Non-pigmented ciliary epithelial cell (primary cell): ENCODE data around the gene FAM120A.
"Not testable (repeated sequence)": the region's sequence is repeated elsewhere in the genome, so short reads cannot be mapped to it uniquely, and the experiment has no call there.

Source experiments
- DNase-seq: peaks from one replicate; pipeline ENCODE4 v3.0.0-alpha.2; 2010; ENCODE audit warnings: low read depth

FAM120A gene

GRCh38 chr9:93509084-93509483 lies 57.6 kb downstream of the FAM120A start:
- DNase-seq: no peak

- DNase-seq: no peak
Measured at GRCh38 chr9:93510041-93510440, 58.6 kb downstream of the FAM120A start.

GRCh38 chr9:93511228-93511627 lies 59.7 kb downstream of the FAM120A start:
- not testable (repeated sequence) for DNase-seq

- not testable (repeated sequence) for DNase-seq
Measured at GRCh38 chr9:93512170-93512812, 60.8 kb downstream of the FAM120A start.

- no peak for DNase-seq
Measured at GRCh38 chr9:93513606-93514005, 62.1 kb downstream of the FAM120A start.

- DNase-seq: no peak
Measured at GRCh38 chr9:93517331-93517730, 65.8 kb downstream of the FAM120A start.

GRCh38 chr9:93520523-93520922 lies 69.0 kb downstream of the FAM120A start:
- DNase-seq: no peak

- DNase-seq: no peak
Measured at GRCh38 chr9:93522736-93523135, 71.3 kb downstream of the FAM120A start.

GRCh38 chr9:93523518-93524144 lies 72.1 kb downstream of the FAM120A start:
- DNase-seq: no peak

- no peak for DNase-seq
Measured at GRCh38 chr9:93525476-93525875, 74.0 kb downstream of the FAM120A start.

- no peak for DNase-seq
Measured at GRCh38 chr9:93531374-93531773, 79.9 kb downstream of the FAM120A start.

- DNase-seq: no peak
Measured at GRCh38 chr9:93532141-93532540, 80.7 kb downstream of the FAM120A start.

- DNase-seq: no peak
Measured at GRCh38 chr9:93533863-93534262, 82.4 kb downstream of the FAM120A start.

GRCh38 chr9:93536167-93536566 lies 84.7 kb downstream of the FAM120A start:
- DNase-seq: no peak

GRCh38 chr9:93536874-93537273 lies 85.4 kb downstream of the FAM120A start:
- no peak for DNase-seq

- DNase-seq: no peak
Measured at GRCh38 chr9:93540305-93540704, 88.8 kb downstream of the FAM120A start.

- no peak for DNase-seq
Measured at GRCh38 chr9:93541005-93541404, 89.5 kb downstream of the FAM120A start.

- DNase-seq: no peak
Measured at GRCh38 chr9:93541581-93542349, 90.3 kb downstream of the FAM120A start.

- no peak for DNase-seq
Measured at GRCh38 chr9:93543117-93543516, 91.6 kb downstream of the FAM120A start.

GRCh38 chr9:93546356-93546755 lies 94.9 kb downstream of the FAM120A start:
- no peak for DNase-seq

- DNase-seq: no peak
Measured at GRCh38 chr9:93549611-93550010, 98.1 kb downstream of the FAM120A start.

- no peak for DNase-seq
Measured at GRCh38 chr9:93552923-93553322, 101.4 kb downstream of the FAM120A start.

- DNase-seq: no peak
Measured at GRCh38 chr9:93555370-93555769, 103.9 kb downstream of the FAM120A start.
